Esophagus squamous epithelium (tissue), 5 donors: ENCODE results near the gene ABLIM3. TPM values are rescaled to one million over a fixed set of nuclear protein-coding genes. Genes with fewer than 3 reads are reported as not detected.

Experiments used
- DNase-seq: peaks from one replicate; lab custom pipeline; 2025; lab: John Stamatoyannopoulos, UW
- H3K27ac ChIP-seq, 4 donors: fragments of 200-600 bp; sonication (generic); one replicate each; pipeline ENCODE4 v1.5.1; 2016 to 2019; ENCODE audit warnings: mild to moderate bottlenecking in 1 of 4
- H3K27me3 ChIP-seq, 4 donors: fragments of 200-600 bp; sonication (generic); 1 replicate in 3 of 4; 2 replicates in 1 of 4; pipeline versions ENCODE4 v1.5.1 to v1.6.0; 2017 to 2021; ENCODE audit warnings: antibody characterized with exemption in 1 of 4
- H3K36me3 ChIP-seq, 3 donors: fragments of 200-600 bp; sonication (generic); one replicate each; pipeline ENCODE4 v1.5.1; 2016 to 2019
- H3K4me1 ChIP-seq, 3 donors: fragments of 200-600 bp; sonication (generic); one replicate each; pipeline ENCODE4 v1.5.1; 2017 to 2019
- H3K4me3 ChIP-seq, 4 donors: fragments of 200-600 bp; sonication (generic); 1 replicate in 3 of 4; 2 replicates in 1 of 4; pipeline ENCODE4 v1.5.1; 2016 to 2019; ENCODE audit warnings: mild to moderate bottlenecking in 2 of 4, moderate library complexity in 1 of 4
- H3K9me3 ChIP-seq, 3 donors: fragments of 200-600 bp; sonication (generic); one replicate each; pipeline ENCODE4 v1.5.1; 2016 to 2019
- POLR2A ChIP-seq, 4 donors: fragments of 450-650 bp; IDR thresholded peaks; one replicate each; pipeline ENCODE4 v1.6.1; 2017; ENCODE audit warnings: antibody characterized with exemption in 4 of 4, mild to moderate bottlenecking in 4 of 4, moderate library complexity in 3 of 4
- WGBS, 2 donors: methylation state at CpG; one replicate each; pipeline ENCODE4 v1.1.5; 2018; 5-methylcytosine and 5-hydroxymethylcytosine counted together
- intact Hi-C: fragments of 100-400 bp; cut with DNase I; formaldehyde crosslinking; loops from one replicate; pipeline ENCODE4 v1.15.0; 2022
- total RNA-seq, 4 donors: library from RNA; depleted of rRNA; stranded (reverse); fragments of >200 nt; gene quantifications; one replicate each; pipeline ENCODE4 v1.1.0, GENCODE V29; 2016
- TF ChIP-seq, protein P1 (sequence below), 6 experiments: fragments of 450-650 bp in 4 of 6; fragments of 200-600 bp in 2 of 6; sonication (generic) in 2 of 6; IDR thresholded peaks; one replicate each; pipeline ENCODE4 v1.5.1; 2016 to 2019; ENCODE audit warnings: antibody characterized with exemption in 6 of 6, mild to moderate bottlenecking in 4 of 6, moderate library complexity in 4 of 6
- donor health status: DM: yes; HTN: yes; CAD: no.

ABLIM3 gene
- total RNA-seq, 4 donors from 2014 or later: 10.6 to 47.7 (median 27.1) TPM

DNA sequence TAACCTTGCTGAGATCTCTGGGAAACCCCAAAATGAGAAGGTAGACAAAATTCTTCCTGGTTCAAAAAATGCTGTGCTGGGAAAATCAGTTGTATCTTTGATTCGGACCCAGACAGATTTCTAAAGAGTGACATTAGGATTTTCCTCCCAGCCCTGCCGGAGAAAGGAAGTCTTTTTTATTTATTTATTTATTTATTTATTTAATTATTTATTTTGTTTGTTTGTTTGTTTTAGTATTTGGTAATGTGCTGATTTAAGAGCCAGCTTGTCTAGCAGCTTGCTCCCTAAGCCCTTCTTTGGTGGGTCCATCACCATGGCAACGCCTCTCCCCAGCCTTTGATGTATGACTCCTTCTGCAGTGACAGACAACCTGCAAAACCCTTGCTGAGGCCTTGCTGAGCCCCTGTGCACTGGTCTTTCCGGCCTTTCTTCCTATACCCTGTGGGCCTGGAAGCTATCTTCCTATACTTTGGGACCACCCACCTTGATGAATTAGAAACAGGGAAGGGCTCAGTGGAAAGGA, 69.7 kb downstream of the ABLIM3 start:
- DNase-seq: no peak
- H3K4me3 ChIP-seq: no peak overlapping the region
- peaks cover 0 to 21% (median 0%) of the 10 kb centered on the region in 3 donors for H3K36me3 ChIP-seq
- H3K27me3 ChIP-seq: no peaks in the 10 kb centered on the region
- 78 to 89% methylated on average over 3 to 4 of the region's 4 CpGs for WGBS, 2 donors
- peaks cover 0 to 16% (median 10%) of the 10 kb centered on the region in 3 donors for H3K4me1 ChIP-seq
- no peaks in the 10 kb centered on the region for H3K9me3 ChIP-seq
- intact Hi-C loops: no loop called here
- TF ChIP-seq, protein P1, sequence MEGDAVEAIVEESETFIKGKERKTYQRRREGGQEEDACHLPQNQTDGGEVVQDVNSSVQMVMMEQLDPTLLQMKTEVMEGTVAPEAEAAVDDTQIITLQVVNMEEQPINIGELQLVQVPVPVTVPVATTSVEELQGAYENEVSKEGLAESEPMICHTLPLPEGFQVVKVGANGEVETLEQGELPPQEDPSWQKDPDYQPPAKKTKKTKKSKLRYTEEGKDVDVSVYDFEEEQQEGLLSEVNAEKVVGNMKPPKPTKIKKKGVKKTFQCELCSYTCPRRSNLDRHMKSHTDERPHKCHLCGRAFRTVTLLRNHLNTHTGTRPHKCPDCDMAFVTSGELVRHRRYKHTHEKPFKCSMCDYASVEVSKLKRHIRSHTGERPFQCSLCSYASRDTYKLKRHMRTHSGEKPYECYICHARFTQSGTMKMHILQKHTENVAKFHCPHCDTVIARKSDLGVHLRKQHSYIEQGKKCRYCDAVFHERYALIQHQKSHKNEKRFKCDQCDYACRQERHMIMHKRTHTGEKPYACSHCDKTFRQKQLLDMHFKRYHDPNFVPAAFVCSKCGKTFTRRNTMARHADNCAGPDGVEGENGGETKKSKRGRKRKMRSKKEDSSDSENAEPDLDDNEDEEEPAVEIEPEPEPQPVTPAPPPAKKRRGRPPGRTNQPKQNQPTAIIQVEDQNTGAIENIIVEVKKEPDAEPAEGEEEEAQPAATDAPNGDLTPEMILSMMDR (IDR thresholded peaks at IDR 0.05): no peak
- no peak for TF ChIP-seq POLR2A (IDR thresholded peaks at IDR 0.05)
- H3K27ac ChIP-seq: no peak overlapping the region

- intact Hi-C loops: no loop called here
- TF ChIP-seq, protein P1 (IDR thresholded peaks at IDR 0.05): no peak
- no peak for TF ChIP-seq POLR2A (IDR thresholded peaks at IDR 0.05)
- no peaks in the 10 kb centered on the region for H3K9me3 ChIP-seq
- H3K4me3 ChIP-seq: no peak overlapping the region
- peaks cover 0 to 11% (median 7%) of the 10 kb centered on the region in 3 donors for H3K4me1 ChIP-seq
- peak overlapping the region in 1 of 4 donors; percentile 26 for H3K27ac ChIP-seq
- no peaks in the 10 kb centered on the region for H3K27me3 ChIP-seq
- DNase-seq: no peak
- H3K36me3 ChIP-seq: peaks cover 0 to 26% (median 0%) of the 10 kb centered on the region in 3 donors
Observed at GRCh38 chr5:149211566-149211965, 70.3 kb downstream of the ABLIM3 start.

DNA sequence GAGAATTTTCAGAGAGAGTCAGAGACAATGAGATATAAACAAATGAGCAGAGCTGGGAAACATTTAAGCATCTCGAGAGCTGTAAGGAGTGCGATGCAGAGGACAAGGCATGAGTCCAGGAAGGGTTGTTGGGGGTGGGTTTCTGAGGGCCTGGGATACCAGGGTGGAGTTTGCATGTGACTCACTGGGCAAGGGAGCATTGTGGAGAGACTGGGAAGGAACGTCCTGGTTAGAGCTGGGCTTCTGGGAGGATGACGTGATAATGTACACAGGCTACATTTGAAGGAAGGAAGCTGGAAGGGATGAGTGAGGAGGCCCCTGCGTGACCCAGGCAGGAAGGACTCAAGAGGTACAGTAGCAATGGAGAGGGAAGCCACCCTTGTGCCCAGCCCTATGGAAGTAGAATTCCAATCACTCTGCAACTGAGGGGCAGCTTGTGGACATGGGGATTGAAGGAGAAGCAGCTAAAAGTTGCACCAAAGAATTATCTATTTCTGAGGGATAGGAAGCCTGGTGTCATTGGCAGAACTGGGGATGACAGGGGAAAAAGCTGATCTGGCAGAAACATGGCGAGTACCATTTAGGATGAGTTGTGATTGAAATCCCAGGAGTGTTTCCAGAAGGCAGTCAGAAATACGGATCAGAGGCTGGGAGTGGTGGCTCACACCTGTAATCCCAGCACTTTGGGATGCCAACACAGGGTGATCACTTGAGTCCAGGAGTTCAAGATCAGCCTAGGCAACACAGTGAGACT, 71.1 kb downstream of the ABLIM3 start:
- Histone ChIP-seq H3K9me3 (no peaks in the 10 kb centered on the region), H3K27ac (peak overlapping the region in 1 of 4 donors; percentile 26), H3K4me3 (no peak overlapping the region), H3K4me1 (peaks cover 0 to 7% (median 0%) of the 10 kb centered on the region in 3 donors), H3K36me3 (peaks cover 0 to 28% (median 0%) of the 10 kb centered on the region in 3 donors), H3K27me3 (no peaks in the 10 kb centered on the region)
- no peak for DNase-seq
- TF ChIP-seq, protein P1 (IDR thresholded peaks at IDR 0.05): no peak
- no peak for TF ChIP-seq POLR2A (IDR thresholded peaks at IDR 0.05)
- WGBS, 2 donors: 63 to 67% methylated on average over 7 of the region's 7 CpGs
- intact Hi-C loops: no loop called here

- Histone ChIP-seq H3K36me3 (peaks cover 0 to 22% (median 0%) of the 10 kb centered on the region in 3 donors), H3K27me3 (no peaks in the 10 kb centered on the region), H3K9me3 (no peaks in the 10 kb centered on the region), H3K27ac (no peak overlapping the region), H3K4me3 (no peak overlapping the region), H3K4me1 (peaks cover 0 to 15% (median 0%) of the 10 kb centered on the region in 3 donors)
- 82 to 87% methylated on average over 13 of the region's 13 CpGs for WGBS, 2 donors
- no peak for TF ChIP-seq POLR2A (IDR thresholded peaks at IDR 0.05)
- TF ChIP-seq, protein P1 (IDR thresholded peaks at IDR 0.05): no peak
- intact Hi-C loops: no loop called here
- no peak for DNase-seq
Observed at GRCh38 chr5:149213264-149213880, 72.1 kb downstream of the ABLIM3 start.
